MM.1S (cell line): Measurements from ENCODE around the gene ZC3H12C.

Source experiments
- EZH2 ChIP-seq: fragments of 300-600 bp; sonication (generic); optimal IDR thresholded peaks from 2 replicates; pipeline ENCODE3; 2017; ENCODE audit warnings: low read depth, mild to moderate bottlenecking, antibody characterized with exemption, low read length, mixed read lengths
- TF ChIP-seq, protein P1 (sequence below): fragments of 300-600 bp; sonication (generic); IDR thresholded peaks from 2 replicates; pipeline ENCODE4 v1.5.1; 2016; ENCODE audit warnings: antibody characterized with exemption, low read length, mixed read lengths

DNA sequence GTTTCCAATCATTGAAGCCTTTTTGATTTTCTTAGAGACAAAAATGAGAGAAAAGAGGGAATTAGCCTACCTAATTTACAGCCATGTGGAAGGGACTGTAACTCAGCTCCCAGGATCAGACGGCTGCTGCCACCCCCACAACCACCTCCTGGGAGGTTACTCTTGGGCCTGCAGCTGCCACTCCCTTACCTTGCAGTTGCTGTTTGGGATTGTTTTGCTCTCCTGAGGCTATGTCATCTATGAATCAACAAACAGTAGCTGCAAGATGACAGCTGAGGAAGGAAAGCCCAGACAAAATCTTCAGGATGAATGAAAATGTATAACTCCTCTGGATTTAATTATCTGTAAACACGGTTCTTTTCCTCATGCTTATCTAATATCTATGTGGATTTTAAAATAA lies 28.0 kb upstream of the ZC3H12C start:
- TF ChIP-seq, protein P1, sequence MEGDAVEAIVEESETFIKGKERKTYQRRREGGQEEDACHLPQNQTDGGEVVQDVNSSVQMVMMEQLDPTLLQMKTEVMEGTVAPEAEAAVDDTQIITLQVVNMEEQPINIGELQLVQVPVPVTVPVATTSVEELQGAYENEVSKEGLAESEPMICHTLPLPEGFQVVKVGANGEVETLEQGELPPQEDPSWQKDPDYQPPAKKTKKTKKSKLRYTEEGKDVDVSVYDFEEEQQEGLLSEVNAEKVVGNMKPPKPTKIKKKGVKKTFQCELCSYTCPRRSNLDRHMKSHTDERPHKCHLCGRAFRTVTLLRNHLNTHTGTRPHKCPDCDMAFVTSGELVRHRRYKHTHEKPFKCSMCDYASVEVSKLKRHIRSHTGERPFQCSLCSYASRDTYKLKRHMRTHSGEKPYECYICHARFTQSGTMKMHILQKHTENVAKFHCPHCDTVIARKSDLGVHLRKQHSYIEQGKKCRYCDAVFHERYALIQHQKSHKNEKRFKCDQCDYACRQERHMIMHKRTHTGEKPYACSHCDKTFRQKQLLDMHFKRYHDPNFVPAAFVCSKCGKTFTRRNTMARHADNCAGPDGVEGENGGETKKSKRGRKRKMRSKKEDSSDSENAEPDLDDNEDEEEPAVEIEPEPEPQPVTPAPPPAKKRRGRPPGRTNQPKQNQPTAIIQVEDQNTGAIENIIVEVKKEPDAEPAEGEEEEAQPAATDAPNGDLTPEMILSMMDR, result no peak
- TF ChIP-seq EZH2, result no peak
